T-helper 9 cell (primary cell): Measurements from ENCODE around the gene CNTNAP4.

Experiments
- DNase-seq: peaks from one replicate; pipeline ENCODE4 v3.0.0-alpha.2; 2020

The CNTNAP4 gene

GRCh38 chr16:76309639-76310335, 32.6 kb downstream of the CNTNAP4 start:
- DNase-seq, result no peak

GRCh38 chr16:76311260-76311659, 34.1 kb downstream of the CNTNAP4 start:
- no peak for DNase-seq

DNA sequence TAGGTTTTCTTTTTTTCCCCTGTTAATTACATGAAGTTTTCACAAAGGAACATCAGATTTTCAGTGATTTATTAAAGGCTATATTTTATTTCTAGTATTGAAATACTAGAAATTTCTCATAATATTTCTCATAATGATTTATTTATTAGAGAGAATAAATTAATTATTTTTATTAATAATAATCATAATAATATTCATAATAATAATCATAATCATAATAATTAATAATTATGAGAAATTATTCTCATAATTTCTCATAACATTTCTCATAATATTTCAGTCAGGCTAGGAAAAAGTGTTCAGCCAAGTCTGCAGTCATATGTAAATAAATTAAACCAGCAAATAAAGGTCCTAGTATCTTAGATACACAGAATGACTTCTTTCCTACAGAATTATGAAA, 41.4 kb downstream of the CNTNAP4 start:
- no peak for DNase-seq

DNA sequence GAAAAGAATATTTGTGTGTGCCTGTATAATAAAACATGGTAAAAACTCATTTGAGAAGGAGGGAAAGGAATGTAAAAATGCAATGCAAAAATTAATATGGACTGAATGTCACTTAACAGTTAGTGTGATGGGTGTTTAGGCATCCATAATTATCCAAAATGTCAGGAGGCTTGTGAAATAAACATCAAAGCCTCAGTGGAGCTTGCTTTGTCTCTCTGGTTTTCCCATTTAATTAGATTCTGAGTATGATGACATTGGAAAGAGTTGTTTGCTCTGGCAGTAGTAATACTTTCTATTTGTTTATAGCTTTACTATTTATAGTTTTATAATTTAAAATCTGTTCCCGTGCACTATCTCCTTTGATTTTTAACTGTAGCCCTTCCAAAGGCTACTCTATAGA, 51.9 kb downstream of the CNTNAP4 start:
- no peak for DNase-seq

GRCh38 chr16:76335180-76335974, 58.2 kb downstream of the CNTNAP4 start:
- DNase-seq, result no peak

DNA sequence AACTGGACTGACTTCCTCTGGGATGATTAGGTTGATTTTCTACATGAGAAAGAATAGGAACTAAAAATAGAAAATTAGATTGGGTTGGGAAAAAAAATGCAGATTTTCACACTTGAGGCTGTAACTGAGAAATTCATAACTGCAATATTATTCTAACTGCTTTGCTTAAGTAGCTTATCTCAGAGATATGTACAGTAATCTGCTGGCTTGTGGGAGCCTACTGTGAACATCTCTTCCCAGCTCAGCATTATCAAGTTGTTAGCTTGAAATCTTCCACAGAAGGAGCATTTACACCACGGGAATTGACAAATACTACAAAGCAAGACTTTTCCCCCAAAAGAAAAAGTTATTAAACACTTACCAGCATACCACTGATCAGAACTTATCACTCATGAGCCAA, 58.9 kb downstream of the CNTNAP4 start:
- DNase-seq, result no peak

- DNase-seq, result no peak
Measured at GRCh38 chr16:76338472-76338871, 61.3 kb downstream of the CNTNAP4 start.

- no peak for DNase-seq
Measured at GRCh38 chr16:76343769-76344168, 66.6 kb downstream of the CNTNAP4 start.

DNA sequence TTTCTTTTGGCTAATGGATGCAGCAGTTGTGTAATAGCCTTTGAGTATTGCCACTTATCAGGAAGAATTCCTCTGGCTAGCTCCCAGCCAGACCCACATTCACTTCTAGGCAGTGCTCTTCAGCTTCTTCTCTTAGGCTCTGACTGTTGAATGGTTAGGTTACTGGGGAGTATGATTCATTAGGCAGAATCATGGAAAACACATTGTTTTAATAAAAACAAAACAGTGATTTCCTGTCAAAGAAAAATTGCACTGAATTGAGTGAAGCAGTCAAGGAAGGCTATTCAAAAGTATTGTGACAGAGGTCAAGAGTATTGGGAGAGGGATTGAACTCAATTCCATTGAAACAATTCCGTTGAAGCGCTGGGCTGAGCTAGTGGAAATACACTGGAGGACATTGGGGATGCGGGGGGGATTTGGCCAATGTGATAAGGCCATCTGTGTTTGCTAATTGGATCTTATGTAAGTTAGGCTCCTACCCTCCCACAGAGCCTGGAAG, 68.0 kb downstream of the CNTNAP4 start:
- DNase-seq, result no peak

DNA sequence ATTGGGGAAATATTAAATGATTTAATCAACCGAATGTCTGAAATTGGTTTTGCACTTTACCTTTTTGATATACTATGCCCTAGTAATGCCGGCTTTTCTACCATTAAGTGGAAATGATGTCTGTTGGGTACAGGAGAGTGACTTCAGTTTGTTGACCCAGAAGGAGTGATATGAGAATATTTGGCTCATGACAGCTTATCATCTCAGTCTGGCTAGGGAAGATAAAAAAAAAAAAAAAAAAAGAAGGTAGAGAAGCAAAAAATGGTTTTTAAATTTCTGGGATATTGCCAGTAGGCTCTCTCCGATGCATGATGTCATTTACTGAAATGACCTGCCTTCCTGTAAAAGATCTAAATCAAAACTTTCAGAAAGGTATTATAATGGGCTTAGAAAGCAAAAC, 69.0 kb downstream of the CNTNAP4 start:
- DNase-seq, result no peak

GRCh38 chr16:76351441-76351840, 74.2 kb downstream of the CNTNAP4 start:
- DNase-seq, result no peak

- DNase-seq, result no peak
Measured at GRCh38 chr16:76360404-76360803, 83.2 kb downstream of the CNTNAP4 start.

DNA sequence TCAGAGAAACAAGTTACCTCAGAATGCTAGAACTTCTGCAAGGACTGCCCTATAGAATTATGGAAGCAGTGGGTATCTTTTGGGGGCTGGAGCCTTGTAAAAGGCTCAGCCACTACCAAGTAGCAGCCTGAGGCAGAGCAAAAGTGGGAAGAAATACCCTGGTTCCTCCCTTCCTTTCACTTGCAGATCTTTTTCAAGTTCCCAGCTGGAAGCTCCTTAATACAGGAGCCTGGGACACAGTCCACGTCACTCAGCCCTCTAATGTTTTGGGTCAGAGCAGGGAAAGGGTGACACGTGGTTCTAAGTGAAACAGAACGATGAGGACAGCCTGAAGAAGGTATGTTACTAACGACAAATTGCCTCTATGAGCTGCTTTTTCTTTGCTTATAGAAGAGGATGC, 93.1 kb downstream of the CNTNAP4 start:
- DNase-seq, result no peak

DNA sequence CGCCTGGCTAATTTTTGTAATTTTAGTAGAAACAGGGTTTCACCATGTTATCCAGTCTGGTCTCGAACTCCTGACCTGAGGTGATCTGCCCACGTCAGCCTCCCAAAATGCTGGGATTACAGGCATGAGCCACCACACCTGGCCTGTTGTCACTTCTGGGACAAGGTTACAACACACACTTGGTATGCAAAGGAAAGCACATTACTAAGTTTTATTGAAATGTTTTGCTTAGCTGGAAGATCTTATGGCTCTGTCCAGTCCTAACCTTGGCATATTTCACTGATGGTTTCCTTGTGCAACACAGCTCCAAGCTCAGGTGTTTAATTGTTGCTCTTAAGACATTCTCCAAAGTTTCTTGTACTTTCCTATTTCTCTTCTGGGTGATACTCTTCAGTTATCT, 94.2 kb downstream of the CNTNAP4 start:
- no peak for DNase-seq

GRCh38 chr16:76373998-76374397, 96.8 kb downstream of the CNTNAP4 start:
- DNase-seq, result no peak

DNA sequence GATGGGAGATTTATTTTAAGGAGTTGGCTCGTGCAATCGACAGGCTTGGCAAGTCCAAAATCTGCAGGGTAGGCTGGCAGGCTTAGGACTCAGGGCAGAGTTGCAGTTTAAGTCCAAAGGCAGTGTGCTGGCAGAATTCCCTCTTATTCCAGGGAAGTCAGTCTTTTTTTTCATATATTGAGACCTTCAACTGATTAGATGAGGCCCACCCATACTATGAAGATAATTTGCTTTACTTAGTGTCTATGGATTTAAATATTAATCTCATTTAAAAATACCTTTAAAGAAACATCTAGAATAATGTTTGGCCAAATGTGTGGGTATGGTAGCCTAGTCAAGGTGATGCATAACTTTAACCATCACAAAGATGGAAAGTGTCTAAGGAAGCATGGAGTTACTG, 99.8 kb downstream of the CNTNAP4 start:
- no peak for DNase-seq

- DNase-seq, result no peak
Measured at GRCh38 chr16:76378020-76378419, 100.8 kb downstream of the CNTNAP4 start.

DNA sequence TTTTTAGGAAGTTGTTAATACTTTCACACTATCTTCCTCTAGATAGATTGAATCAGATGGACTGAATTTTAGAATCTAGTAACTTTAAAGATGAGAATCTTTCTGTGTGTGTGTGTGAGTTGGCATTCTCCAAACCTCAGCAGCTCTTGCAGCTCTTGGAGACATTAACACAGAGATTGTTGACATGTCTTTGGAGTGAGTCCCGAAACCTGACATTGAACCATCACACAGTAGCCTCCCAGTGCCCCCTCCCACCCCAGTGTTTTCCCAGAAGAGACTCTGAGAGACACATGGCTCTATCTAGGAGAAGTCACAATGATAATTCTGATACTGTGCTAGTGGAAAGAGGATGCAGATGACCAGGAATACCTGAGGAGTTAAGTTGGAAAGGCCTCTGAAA, 103.9 kb downstream of the CNTNAP4 start:
- no peak for DNase-seq

DNA sequence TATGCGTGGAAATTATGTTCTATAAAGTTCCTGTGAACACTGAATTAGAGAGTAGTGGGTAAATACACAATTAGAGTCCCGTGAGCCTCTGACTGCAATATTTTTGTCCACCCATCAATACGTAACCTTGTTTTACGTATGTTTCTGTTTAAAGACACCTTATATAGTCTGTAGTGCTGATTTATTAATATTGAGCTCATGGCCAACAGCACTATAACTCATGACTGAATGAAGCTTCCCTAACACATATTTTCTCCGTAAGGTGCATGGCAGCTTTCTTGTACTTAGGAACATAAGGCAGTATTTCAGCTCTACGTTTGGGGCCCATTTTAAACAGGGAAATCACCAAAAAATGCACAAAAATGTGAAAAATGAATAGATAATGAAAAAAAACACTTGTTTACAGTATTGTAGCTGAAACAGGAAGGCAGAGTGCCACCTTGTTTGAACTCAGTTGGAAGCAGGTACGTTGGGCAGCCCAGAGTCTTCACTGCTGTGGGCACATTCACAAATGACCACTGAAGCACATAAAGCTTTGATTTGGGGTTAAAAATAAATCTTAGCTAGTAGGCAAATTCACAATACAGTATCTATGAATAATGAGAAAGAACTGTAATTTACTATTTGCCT, 108.5 kb downstream of the CNTNAP4 start:
- no peak for DNase-seq

DNA sequence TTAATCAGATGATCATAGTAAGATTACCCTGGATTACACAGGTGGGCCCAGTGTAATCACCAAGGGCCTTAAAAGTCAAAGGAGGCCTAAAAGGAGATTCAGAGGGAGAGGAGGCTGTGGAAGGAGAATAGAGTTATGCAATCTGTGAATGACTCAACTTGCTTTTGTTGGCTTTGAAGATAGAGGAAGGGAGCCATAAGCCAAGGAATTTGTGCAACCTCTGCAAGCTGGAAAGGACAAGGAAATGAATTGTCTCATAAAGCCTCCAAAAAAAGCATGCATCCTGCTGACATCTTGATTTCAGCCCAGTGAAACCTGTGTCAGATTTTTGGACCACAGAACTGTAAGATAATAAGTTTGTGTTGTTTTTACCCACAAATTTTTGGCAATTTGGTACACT, 109.6 kb downstream of the CNTNAP4 start:
- DNase-seq, result no peak

DNA sequence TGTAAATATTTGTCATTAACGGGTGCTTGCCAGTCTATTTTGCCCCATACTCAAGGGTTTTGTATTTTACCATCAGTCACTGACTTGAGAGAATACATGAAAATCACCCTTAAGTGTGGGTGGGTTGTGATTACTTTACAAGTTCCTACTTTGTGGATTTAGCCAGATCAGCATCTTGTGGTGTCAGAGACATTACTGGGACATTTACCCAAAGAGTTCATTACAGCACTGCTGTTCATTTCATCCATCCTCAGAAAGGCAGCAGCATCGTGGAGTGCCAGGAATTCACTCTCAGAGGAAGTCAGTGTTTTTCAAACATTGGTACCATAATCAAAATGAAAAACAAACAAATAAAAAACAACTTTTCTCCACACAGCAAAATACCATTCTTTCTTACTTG, 110.8 kb downstream of the CNTNAP4 start:
- DNase-seq, result no peak

DNA sequence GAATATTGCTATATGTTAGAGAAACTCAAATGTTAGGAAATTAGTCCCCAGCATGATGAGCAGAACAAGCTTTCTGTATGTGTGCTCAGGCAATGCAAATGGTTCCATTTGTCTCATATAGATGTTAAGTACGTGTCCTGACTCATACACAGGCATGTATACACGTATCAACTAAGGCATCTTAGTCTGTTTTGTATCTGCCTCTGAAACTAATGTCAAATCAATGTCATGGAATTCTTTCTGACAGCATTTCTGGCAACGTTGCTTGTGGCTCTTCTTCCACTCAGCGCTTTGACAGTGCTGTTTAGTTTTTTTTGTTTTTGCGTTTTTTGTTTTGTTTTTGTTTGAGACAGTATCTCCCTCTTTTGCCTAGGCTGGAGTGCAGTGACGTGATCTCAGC, 111.9 kb downstream of the CNTNAP4 start:
- DNase-seq, result no peak

DNA sequence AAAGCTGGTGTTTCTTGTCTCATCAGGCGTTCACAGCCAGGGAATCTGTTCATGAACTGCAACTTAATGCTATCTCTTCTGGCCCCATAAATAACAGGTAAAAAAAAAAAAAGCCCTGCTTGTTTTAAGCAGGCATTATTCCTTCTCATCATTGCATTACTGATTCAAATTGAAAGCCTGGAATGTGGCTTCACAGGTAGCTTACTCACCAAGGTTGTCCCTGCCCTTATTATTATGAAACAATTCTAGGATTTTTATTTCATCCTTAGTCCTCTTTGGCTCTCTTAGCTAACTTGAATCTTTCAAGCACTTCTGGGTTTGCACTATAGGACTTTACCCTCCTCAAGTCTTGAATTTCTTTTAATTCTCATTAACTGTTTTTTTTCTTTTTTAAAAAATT, 113.3 kb downstream of the CNTNAP4 start:
- no peak for DNase-seq

DNA sequence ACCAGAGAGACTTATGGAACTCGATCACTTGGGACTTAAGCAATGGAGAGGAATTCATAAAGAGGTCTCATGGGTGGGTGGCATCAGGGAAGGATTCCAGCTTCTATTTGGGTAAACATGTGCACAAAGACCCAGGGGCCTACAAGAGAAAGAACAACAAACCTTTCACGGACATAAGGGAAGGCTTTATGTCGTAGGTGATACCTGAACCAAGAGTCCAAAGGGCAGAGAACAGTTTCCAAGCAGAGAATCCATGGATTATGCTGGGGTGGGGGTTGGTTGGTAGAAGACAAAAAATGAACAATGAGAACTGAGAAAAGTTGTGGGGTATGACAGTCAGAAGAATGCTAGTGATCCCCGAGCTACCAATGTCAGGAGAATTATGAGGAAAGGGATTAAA, 119.8 kb downstream of the CNTNAP4 start:
- DNase-seq, result no peak
